Lower leg skin (tissue), 4 donors: Measurements from ENCODE around the gene RABEPK. TPM values are rescaled to one million over a fixed set of nuclear protein-coding genes. Genes with fewer than 3 reads are reported as not detected.

Experiments used
- DNase-seq, 2 donors: peaks; one replicate each; pipeline ENCODE4 v3.0.0-alpha.2; 2019; ENCODE audit warnings: low spot score in 2 of 2
- H3K4me3 ChIP-seq: fragments of 200-600 bp; sonication (generic); 2 replicates; pipeline ENCODE4 v1.5.1; 2017; ENCODE audit warnings: mild to moderate bottlenecking, low read depth; ENCODE audit not compliant: poor library complexity, severe bottlenecking
- POLR2A ChIP-seq, 2 donors: fragments of 450-650 bp; IDR thresholded peaks; one replicate each; pipeline ENCODE4 v1.6.1; 2016 to 2017; ENCODE audit warnings: antibody characterized with exemption in 2 of 2, mild to moderate bottlenecking in 1 of 2, moderate library complexity in 1 of 2
- WGBS, 2 donors: methylation state at CpG; one replicate each; pipeline ENCODE4 v1.1.5; 2018; 5-methylcytosine and 5-hydroxymethylcytosine counted together
- intact Hi-C: fragments of 100-400 bp; cut with DNase I; formaldehyde crosslinking; loops from one replicate; pipeline ENCODE4 v1.15.0; 2023; ENCODE audit warnings: low total_unique reads
- total RNA-seq, 4 donors: library from RNA; depleted of rRNA; stranded (reverse); fragments of >200 nt; gene quantifications; one replicate each; pipeline ENCODE4 v1.1.0, GENCODE V29; 2016
- TF ChIP-seq, protein P1 (sequence below), 3 donors: fragments of 450-650 bp; IDR thresholded peaks; one replicate each; pipeline ENCODE4 v1.5.1; 2016; ENCODE audit warnings: antibody characterized with exemption in 3 of 3, mild to moderate bottlenecking in 3 of 3, moderate library complexity in 2 of 3

The RABEPK gene, protein sequence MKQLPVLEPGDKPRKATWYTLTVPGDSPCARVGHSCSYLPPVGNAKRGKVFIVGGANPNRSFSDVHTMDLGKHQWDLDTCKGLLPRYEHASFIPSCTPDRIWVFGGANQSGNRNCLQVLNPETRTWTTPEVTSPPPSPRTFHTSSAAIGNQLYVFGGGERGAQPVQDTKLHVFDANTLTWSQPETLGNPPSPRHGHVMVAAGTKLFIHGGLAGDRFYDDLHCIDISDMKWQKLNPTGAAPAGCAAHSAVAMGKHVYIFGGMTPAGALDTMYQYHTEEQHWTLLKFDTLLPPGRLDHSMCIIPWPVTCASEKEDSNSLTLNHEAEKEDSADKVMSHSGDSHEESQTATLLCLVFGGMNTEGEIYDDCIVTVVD
- total RNA-seq: 10 to 100 TPM; 12.3 to 17.9 (median 14.1) TPM

DNA sequence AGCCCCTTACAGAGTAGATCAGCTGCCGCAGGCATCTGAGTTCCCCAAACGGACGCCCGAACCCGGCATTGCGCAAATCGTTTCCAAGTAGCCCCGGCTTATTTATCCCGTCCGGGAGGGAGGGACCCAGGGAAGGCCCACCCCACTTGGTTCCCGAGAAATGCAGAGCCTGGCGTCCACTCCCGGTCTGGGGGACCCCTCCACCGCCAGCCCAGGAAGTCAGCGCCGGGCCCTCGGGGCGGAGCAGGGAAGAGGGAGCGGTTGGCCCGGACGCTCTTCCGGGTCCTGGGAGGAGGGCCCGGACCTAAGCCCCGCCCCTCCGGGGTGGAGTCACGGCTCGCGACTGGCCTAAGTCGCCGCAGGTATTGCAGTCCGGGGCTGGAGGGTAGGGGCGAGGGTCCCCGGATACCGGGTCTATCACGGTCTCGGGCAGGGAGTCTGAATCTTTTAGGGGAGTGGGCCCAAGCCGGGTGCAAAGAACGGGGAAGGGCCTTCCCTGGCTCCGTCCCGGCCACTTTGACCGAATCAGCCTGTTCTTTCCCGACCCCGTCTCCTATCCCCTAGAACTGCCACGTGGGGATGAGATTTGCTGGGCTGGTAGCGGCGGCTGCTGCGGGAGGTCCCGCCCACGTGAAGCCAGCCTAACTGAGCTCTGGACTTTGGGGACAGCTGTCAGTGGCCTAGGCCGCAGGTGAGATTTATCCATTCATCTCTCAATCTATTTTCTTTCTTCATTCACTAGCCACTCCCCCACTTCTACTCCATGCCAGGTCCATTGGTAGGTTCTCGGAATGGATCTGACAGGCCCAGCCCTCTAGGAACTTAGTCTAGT is at the start of gene RABEPK:
Gene RABEPK, plus strand, starts transcription at position 327 of the 832 bp plus-strand sequence. CDS start 2,472 bp downstream, outside the sequence.
- intact Hi-C loops: no loop called here
- WGBS, 2 donors: 1% methylated on average over 25 to 38 of the region's 51 CpGs
- no peak for TF ChIP-seq POLR2A (IDR thresholded peaks at IDR 0.05)
- TF ChIP-seq, protein P1, sequence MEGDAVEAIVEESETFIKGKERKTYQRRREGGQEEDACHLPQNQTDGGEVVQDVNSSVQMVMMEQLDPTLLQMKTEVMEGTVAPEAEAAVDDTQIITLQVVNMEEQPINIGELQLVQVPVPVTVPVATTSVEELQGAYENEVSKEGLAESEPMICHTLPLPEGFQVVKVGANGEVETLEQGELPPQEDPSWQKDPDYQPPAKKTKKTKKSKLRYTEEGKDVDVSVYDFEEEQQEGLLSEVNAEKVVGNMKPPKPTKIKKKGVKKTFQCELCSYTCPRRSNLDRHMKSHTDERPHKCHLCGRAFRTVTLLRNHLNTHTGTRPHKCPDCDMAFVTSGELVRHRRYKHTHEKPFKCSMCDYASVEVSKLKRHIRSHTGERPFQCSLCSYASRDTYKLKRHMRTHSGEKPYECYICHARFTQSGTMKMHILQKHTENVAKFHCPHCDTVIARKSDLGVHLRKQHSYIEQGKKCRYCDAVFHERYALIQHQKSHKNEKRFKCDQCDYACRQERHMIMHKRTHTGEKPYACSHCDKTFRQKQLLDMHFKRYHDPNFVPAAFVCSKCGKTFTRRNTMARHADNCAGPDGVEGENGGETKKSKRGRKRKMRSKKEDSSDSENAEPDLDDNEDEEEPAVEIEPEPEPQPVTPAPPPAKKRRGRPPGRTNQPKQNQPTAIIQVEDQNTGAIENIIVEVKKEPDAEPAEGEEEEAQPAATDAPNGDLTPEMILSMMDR (IDR thresholded peaks at IDR 0.05): no peak
- H3K4me3 ChIP-seq: peak within 1 kb of the TSS; percentile 61
- DNase-seq: peak; percentile 92 to 98

DNA sequence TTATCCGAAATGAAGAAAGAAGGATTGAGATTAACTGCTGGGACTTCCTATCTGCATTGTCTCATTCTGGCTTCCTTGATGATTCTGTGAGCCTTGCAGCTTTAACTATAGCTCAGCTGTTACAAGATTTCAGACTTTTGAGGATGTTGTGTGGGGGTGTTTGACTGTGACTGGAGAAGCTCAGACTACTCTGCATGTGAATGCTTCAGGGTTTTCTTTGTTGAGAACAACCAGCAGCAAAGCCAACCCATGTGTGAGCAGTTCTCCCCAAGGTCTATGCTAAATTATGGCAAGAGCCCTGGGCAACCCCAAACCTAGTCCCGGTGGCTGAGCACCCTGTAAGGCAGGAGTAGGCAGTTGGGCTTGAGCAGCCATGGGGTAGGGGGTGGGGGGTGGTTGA is 48.6 kb upstream of the RABEPK start:
- WGBS, 2 donors: 81 to 100% methylated on average over 2 of the region's 2 CpGs
- no peak for TF ChIP-seq POLR2A (IDR thresholded peaks at IDR 0.05)
- TF ChIP-seq, protein P1 (IDR thresholded peaks at IDR 0.05): no peak
- DNase-seq: no peak
- no peak overlapping the region for H3K4me3 ChIP-seq
- intact Hi-C loops: no loop called here

DNA sequence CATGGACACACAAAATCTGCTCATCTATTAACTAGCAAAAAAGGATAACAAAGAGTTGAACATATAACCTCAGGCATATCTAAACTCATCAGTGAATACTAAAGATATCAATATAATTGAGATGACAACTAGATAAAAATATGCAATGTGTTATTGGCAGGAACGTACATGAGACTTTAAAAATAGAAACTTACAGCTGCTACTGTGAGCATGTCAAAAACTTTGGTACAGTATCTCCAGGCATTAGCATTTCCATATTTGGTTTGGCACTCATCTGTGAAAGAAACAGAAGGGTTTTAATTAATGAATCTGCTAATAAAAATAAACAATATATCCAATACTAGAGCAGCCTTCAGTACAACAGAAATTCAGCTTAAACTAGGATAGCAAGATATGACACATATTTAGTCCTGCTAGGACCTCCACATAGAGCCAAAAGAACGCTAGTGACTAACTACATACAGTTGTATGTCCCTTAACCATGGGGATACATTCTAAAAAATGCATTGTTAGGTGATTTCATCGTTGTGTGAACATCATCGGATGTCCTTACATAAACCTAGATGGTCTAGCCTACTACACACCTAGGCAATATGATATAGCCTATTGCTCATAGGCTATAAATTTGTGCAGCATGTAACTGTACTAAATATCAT is 46.5 kb upstream of the RABEPK start:
- intact Hi-C loops: no loop called here
- WGBS, 2 donors: 71% methylated on average over 4 of the region's 4 CpGs
- TF ChIP-seq, protein P1 (IDR thresholded peaks at IDR 0.05): no peak
- TF ChIP-seq POLR2A (IDR thresholded peaks at IDR 0.05): no peak

DNA sequence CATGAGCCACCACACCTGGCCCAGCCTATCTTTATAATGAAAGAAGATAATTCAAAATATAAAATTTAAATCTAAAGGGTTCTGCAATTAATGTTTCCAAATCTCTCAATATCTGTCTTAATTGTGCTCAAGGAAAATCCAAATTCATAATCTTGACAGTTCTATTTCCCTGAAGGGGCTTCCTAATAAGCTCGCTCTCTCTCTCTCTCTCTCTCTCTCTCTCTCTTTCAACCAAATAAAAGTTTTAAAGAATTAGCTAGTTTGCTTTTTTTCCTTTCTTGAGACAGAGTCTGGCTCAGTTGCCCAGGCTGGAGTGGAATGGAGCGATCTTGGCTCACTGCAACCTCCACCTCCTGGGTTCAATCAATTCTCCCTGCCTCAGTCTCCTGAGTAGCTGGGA is 43.8 kb upstream of the RABEPK start:
- intact Hi-C loops: no loop called here
- WGBS, 2 donors: 94 to 95% methylated on average over 2 of the region's 2 CpGs

More for the DNA sequence above, 46.5 kb upstream of the RABEPK start:
- no peak overlapping the region for H3K4me3 ChIP-seq
- no peak for DNase-seq

DNA sequence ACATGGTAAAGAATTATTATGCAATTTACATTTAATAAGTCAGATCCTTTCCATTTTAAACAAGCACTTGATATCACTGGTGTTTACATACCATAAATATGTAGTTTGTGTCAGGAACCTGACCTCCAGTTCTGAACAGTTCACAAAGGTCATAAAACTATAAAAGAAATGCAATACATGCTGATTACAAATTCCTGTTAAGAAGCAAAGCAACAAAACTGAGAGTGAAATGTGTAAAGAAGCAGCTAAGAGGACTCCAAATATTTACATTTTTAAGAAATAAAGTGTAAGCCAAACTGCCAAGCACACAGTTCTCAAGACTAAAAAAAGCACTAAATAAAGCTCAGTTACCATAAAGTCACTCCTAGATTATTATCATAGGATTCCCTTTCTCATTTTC is 39.6 kb upstream of the RABEPK start:
- H3K4me3 ChIP-seq: no peak overlapping the region
- DNase-seq: no peak
- intact Hi-C loops: no loop called here
- TF ChIP-seq POLR2A (IDR thresholded peaks at IDR 0.05): no peak
- TF ChIP-seq, protein P1 (IDR thresholded peaks at IDR 0.05): no peak

More for the DNA sequence above, 43.8 kb upstream of the RABEPK start:
- no peak for DNase-seq
- TF ChIP-seq, protein P1 (IDR thresholded peaks at IDR 0.05): no peak
- TF ChIP-seq POLR2A (IDR thresholded peaks at IDR 0.05): no peak
- H3K4me3 ChIP-seq: no peak overlapping the region
